GM19035 (cell line): Measurements from ENCODE around the gene TMEM63A.

Source experiments
- ATAC-seq: cut with Tn5 transposase; IDR thresholded peaks from one replicate; pipeline ENCODE4 v1.9.1; 2021; ENCODE audit not compliant: unreplicated experiment

The TMEM63A gene

DNA sequence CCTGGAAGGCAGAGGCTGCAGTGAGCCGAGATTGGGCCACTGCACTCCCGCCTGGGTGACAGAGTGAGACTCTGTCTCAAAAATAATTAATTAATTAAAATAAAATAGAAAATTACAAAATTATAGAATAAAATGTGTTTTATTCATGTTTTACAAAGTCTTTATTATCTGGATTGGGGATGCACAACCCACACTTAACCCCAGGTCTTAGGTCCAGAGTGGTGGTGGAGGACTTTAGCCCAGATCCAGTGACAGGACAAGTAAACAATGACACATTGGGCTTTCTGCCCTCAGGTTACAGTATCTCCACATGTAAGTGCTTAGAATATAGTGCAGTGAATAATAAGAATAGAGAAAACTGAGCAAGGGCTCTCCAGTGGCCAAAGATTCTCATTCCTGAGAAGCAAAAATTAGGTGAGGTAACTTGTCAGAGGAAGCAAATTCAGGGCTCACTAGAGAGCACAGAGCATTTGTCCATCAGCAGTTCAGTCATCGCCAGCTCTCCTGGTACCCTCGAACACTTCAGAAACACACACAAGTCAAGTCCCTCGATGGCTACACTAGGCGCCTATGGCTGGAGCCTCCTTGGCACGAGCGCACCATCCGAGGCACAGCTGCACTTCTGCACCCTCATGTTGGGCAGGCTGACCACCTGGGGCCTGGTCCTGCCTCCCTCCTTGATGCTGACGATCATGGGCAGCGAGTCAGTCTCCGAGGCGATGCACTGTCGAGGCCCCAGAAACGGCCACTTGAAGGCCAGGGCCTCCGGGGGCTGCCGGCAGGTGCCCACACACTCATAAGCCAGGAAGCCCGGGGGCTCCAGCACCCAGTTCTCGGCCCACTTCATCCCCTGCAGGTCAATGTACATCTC is 4.2 kb upstream of the TMEM63A start:
- ATAC-seq = no peak

DNA sequence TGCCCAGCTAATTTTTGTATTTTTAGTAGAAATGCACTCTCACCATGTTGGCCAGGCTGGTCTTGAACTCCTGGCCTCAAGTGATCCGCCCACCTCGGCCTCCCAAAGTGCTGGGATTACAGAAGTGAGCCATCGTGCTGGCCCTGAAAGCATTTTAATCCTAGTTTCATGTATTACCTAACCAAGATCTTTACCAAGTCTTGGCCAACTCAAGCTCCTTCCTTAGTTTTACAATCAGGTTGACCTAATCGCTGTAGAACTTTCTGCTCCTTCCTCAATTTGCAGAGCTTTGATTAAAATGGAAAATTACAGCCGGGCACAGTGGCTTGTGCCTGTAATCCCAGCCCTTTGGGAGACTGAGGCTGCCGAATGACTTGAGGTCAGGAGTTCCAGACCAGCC is 3.2 kb upstream of the TMEM63A start:
- ATAC-seq = no peak

DNA sequence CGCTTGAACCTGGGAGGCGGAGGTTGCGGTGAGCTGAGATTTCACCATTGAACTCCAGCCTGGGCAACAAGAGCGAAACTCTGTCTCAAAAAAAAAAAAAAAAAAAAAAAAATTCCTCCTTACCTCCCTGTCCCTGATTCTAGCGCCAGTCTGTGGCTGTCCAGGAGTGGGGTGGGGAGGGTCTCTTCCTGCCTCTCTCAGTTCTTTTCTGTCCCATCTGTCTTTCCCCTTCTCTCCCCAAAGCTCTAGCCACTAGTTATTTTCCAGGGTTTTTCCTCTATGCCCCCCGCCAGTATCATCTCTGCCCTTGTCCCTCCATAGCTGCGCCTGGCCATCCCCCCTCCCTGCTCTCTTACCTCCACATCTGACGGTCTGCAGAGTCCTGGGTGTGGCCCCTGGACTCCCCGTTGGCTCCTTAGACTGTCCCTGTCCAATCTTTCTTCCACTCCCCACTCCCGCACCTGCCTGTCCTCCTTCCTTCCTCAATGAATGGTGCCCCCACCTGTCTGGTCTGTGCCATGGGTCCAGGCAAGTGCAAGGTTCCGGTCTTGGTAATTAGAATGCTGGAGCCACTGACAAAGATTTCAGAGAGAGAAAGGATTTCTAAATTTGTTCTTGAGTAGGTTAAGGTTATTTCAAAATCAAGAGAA is 1.6 kb upstream of the TMEM63A start:
- ATAC-seq = no peak

DNA sequence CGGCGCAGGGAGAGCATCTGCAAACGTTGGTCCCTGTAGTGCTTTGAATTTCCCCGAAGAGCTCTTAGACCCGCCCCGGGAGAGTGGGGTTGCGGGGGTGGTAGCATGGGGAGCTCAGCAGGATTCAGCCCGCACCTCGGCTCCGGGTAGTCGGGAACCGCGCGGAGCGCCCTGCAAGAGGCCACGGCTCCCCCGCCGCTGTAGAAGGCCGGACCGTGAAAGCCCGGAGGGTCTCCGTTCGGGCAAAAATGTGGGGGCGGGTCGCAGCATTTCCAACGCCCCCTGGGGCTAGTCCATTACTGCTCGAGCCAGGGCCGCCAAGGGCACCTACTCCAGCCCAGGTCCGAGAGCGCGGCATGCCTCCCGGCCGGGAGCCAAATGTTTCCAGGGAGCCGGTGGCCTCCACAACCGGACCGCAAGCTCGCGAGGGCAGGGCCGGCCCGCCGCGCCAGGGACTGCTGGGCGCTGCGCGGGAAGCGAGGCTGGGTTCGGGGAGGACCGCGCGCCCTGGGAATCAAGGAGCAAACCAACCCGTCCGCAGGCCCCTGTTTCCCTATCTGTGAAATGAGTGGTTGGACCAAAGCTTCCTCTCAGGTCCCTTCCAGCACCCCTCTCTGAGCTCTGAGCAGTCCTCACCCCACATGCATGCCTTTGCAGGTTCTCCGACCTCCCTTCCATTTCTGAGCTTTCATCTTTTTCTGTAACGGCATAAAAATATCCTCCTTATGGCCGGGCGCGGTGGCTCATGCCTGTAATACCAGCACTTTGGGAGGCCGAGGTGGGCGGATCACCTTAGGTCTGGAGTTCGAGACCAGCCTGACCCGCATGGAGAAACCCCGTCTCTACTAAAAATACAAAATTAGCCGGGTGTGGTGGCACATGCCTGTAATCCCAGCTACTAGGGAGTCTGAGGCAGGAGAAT is 775 bp upstream of the TMEM63A start:
- peak; percentile 48 for ATAC-seq

DNA sequence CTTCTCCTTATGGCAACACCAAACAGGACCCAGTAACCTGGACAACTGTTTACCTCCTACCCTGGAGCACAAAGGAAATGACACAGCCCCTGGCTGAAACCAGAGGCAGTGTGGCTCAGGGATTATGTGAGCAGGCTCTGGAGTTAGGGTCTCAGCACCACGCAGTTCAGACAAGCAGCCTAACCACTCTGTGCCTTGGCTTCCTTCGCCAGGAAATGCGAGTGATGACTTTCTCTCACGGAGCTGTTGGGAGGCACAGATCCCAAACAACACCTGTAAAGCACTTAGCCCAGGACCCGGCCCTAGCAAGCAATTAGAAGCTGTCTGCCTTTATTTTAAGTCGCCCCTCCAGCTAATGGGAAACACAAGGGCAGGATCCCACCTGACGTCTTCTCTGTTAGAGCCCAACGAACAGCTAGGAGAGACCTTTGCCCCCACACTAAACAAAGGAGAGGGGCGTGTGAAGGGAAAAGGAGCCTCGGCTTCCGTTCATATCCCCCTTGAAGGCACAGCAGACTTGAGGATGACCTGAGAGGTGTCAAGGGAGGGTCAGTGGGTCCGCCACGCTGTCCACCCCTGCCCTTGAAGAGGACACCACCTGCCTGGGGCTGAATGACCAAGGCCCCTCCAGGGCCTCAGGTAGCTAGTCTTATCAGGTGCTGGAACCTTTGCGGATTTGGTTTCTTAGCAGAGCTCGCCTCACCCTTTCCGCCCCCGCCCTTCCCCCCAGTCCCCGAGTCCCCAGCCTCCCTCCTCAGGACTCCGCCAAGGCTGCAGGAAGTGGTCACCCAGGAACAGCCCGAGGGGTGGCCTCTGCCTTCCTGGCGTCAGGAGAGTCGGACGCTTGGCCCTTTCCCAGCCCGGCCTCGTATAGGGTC is 860 bp downstream of the TMEM63A start:
- peak; percentile 8 for ATAC-seq

DNA sequence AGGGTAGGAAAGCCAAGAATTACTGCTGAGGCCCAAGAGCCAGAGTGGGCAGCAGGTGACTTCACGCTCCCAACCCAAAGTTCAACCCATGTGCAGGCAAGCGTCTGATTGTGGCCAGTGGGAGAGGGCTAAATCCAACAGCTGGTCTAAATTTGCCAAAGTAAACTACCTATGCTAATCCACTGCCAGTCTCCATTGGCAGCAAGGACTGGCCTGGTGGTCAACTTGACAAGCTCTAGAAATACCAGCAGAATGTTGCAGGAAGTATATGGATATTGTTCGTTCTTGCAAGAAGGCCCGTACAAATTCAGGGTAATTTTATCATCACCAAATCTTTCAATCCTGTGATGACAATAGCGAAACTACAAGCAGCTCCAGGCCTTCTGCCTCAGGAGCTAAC is 1.5 kb downstream of the TMEM63A start:
- no peak for ATAC-seq

DNA sequence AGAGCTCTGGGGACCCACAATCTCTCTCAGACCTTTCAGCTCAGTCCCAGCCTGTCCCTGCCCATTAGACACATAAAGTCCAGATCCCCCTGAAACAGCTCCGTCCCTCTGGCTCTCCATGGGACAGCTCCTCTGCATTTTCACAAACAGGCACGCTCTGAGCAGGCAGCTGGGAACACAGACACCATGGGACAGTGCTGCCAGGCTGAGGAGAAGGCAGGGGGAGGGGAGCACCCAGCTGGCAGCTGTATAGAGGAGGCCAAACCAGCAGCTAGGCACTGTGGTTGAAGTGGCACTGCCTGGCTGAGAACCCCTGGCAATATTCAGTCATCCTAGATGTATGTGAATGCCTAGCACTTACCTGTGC is 2.0 kb downstream of the TMEM63A start:
- no peak for ATAC-seq

DNA sequence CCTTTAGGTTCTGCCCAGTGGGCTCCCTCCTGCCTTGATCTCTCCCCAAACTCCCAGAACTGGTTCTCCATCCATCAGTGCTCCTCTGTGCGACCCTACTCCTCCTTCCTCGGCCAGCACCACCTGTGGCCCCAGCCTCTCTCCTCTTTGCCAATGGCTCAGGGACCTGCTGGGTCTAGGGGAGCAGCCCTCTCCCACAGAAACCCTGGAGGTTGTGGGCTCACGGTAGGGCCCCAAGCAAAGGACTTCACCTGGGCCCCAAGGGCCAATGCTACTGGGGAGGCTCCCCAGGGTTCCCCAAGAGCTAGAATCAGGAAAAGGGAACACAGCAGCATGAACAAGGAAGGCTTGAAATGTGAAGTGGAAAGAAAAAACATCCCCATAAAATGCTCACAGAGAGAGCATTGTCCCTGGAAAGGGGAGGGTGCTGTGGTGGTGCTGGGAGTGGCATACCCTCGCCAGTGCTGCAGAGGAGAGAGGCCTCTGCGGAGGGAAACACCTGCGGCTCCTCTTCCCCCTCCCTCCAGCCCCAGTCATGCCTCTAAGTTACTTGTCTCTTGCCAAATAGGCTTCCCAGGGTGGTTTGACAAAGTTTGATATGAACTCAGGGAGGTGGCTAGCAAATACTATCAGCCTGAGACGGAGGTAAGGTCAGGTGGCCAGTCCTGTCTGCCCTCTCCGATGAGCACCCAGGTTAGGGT is 2.5 kb downstream of the TMEM63A start:
- no peak for ATAC-seq

DNA sequence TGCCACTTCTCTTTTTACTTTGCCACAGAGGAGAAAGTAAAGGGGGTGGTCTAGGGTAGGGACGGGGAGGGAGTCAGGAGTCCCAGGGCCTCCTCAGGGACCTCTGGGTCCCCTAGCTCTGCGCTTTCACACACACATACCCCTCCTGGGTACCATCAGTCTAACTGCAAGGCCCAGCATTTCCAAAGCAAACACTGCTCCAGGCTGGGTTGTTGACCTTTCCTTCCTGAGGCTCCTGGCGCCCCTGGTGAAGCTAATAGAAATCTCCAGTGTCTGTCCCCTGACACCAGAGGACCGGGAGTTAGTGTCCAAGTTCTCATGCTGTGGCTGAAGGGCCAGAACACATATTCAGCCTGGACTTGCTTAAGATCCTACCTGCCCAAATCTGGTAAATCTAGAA is 3.9 kb downstream of the TMEM63A start:
- no peak for ATAC-seq

DNA sequence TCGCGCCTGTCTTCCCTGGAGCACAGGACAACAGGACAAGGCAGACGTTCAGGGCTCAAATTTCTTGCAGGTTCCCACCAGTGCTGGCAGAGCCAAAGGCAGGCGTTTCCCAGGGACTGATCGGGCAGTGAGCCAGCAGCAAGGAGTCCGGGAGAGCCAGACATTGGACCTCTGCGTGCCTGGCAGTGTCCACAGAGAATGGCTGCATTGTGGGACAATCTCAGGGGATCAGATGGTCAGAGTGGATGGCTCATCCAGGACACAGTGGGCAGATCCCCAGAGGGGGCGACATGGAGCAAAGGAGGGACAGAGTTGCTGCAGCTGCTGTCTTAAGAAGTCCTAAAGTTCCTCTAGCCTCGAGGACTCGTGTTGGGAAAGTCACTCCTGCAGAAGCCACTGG is 4.6 kb downstream of the TMEM63A start:
- ATAC-seq = no peak

DNA sequence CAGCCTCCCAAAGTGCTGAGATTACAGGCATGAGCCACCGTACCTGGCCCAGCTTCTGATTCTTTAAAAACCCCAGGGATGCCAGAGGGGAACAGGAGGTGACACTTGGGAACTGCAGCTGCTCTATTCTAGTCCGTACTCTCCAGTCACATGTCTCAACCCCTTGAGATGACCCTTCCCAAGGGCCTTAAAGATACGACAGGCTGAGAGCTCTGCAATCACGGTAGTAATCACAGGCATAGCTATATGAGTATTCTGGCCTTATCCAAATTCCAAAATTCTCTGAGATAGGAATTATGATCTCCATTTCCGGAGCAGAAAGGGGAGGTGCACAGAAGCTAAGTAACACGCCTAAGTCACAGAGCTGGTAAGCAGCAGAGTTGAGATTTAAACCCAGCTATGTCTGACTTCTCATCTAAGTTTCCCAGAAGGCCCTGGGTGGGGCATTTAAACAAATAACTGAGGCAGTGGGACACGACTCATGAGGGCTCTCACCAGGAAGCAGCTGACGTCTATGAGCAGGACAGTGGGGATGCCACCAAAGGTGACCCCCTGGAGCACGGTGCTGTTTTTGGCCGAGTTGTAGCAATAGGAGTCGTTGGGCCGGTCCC is 5.2 kb downstream of the TMEM63A start:
- no peak for ATAC-seq

DNA sequence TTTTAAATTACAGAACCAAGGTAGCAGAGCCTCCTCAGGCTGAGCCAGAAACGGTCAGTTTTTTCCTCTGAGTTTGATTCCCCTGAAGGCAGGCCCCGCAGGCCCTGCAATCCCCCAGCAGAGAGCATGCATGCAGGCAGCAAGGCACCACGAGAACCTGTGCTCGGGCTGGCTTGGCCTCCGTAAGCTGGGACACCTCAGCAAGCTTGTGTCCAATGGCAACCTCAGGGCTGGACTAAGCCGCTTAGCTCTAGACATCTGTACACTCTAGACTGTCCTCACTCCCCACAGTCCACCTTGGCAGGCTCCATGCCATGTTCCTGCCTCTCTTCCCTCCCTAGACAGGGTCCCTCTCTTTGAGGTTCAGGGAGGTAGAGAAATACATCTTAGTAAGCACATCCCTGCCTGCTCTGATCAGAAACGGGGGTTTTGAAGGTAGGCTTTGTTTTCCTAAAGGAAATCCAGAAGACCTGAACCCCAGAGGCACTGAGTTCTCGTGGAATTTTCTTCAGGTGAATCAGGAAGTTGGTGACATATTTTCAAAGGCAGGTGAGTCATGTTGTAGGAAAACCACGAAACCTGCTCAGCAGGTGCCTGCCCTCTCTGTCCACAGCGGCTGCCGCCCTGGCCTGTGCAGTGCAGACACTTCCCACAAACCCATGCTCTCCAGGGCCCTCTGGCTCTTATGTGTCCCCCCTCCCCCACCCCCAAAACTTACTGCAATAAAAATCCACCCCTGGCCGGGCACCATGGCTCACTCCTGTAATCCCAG is 7.0 kb downstream of the TMEM63A start:
- ATAC-seq = no peak

DNA sequence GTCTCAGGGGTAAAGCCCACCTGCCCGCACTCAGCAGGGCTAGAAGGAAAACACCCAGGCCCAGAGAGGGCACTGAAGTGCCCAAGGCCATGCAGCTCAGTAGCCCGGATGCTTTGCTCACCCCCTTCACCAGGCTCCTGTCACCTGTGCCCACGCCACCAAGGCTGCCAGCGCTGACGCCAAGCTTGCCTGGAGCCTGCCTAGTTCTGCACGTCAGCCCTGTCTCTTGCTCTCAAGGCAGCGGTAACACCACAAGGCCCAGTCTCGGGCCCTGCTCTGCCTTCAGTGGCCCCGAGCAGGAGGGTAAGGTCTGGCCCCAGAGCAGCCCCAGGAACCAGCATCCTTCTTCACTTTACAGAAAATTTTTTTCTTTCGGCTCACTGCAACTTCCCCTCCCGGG is 7.7 kb downstream of the TMEM63A start:
- no peak for ATAC-seq

DNA sequence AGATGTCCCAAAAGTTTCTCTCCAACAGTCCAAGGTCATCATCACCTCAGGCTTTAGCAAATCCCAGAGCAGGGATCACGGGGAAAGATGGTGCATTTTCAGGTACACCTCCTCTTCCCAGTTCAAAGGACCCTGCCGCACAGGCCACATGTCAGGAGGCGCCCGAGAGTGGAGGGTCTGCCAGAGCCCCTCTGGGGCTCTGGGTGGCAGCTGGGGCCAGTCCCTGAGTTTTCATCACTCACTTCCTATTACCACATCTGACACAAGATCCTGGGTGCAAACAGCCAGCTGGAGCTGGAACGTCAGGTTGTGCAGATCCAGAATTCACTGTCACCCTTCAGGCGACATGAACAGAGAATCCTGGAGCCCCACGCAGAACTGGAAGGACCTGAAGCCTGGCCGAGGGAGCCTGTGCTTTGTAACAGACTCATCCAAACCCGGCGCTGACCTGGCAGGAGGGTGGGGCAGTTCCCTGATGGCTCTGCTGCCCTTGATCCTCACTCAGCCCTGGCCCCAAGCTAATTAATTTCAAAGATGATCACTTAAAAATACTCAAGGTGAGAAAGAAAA is 8.8 kb downstream of the TMEM63A start:
- ATAC-seq = no peak

DNA sequence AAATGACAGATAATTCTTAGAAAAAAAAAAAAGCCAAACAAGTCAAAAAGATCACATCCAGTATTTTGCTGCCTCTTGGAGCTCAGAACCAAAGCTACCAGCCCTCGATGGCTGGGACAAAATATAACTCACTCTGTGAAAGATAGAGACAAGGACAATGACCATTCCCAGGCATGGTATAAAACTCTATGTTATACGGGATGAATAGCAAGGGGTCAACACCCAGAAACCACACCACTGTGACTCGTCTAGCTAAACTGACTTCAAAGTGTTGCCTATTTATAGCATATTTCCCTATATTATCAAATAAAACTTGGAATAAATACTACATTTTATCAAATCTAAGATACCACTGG is 10.1 kb downstream of the TMEM63A start:
- ATAC-seq = no peak

DNA sequence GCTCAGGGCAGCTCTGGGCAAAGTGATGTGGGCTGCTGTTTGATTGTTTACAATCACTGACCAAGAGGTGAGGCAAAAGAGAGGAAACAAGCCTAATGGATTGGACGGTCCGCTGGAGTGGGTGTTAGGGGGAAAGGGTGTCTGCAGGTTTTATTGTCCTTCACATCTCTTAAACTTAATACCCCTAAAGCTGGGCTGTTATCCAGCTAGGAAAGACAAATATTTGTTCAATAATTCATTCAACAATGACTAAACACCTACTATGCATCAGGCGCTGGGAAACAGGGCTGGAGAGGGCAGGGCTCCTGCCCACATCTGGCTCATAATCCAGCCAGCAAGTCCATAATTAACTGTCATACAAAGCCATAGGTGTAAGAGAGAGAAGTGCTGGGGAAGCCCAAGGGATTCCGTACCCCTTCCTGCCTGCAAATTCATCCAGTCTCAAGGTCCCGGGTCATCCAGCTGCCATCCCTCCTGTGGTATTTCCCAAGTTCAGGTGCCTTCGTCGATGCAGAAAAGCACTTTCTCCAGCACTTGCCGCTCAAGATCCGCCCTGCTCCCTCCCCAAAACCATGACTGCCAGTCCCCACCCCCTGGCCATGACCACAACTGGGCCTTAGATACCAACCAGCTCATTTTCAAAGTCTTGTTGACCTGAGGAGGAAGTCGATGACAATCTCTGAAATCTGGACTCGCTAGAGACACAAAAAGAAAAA is 10.7 kb downstream of the TMEM63A start:
- no peak for ATAC-seq

DNA sequence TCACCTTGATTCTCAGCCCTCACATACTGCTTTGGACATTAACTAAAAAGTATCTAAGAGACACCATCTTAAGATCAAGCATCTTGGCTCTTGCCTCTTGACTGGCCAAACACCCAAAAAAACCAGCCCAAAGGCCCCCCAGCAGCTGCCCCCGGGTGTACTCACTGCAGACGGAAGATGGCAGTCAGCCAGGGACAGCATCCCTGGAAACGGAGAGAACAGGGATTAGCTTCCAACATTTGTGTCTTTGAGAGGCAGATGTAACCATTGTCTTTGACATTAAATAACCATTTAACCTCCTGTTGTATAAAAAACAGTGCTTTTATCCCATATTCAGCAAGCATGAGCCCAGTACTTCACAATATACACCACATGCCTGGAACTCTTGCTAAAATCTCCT is 11.3 kb downstream of the TMEM63A start:
- ATAC-seq = no peak
